ENCODE measurements around the gene CECR2.

CECR2 gene

DNA sequence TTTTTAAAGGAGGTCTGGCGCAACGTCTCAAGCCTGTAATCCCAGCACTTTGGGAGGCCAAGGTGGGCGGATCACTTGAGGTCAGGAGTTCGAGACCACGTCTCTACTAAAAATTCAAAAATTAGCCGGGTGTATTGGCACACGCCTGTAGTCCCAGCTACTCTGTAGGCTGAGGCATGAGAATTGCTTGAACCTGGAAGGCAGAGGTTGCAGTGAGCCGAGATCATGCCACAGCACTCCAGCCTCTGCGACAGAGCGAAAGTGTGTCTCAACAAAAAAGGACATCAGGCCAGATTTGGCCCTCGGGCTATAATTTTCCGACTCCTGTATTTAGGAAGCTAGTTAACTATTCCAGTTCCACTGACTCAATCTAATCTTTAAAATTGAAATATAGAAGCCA is 115.3 kb downstream of the CECR2 start:
- DNase-seq (ENCODE audit: insufficient read length, low spot score), result no peak
- TF ChIP-seq TAF1 (IDR thresholded peaks at IDR 0.05; ENCODE audit: low read depth, low read length) (no peak), POLR2AphosphoS5 (IDR thresholded peaks at IDR 0.05; ENCODE audit: low read depth, low read length) (no peak), POLR2A (IDR thresholded peaks at IDR 0.05; ENCODE audit: low read depth, low read length) (no peak), POU2F2 (IDR thresholded peaks at IDR 0.05; ENCODE audit: low read depth, low read length) (no peak), PAX5 (IDR thresholded peaks at IDR 0.05; ENCODE audit: insufficient read depth, low read length, severe bottlenecking) (no peak), SPI1 (IDR thresholded peaks at IDR 0.05; ENCODE audit: low read depth, low read length) (no peak)
- no peak for FAIRE-seq

DNA sequence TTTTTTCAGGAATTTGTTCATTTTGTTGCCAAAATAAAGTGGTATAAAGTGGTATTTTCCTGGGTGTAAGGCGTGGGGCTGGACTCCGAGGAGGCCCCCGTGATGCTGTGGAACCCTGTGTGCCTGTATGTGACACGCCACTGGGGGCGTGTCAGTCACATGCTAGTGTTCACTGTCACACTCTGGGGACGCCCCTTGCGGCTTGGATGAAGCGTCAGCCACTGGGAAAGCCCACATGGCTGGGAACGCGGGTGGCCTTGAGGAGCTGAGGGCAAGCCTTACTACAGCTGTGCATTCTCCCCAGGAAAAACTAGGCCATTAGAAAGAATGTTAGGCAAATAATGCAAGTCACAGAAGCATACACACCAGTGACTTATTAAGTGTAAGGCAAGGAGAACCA is 117.1 kb downstream of the CECR2 start:
- DNase-seq (ENCODE audit: insufficient read length, low spot score), result no peak
- no peak for FAIRE-seq

DNA sequence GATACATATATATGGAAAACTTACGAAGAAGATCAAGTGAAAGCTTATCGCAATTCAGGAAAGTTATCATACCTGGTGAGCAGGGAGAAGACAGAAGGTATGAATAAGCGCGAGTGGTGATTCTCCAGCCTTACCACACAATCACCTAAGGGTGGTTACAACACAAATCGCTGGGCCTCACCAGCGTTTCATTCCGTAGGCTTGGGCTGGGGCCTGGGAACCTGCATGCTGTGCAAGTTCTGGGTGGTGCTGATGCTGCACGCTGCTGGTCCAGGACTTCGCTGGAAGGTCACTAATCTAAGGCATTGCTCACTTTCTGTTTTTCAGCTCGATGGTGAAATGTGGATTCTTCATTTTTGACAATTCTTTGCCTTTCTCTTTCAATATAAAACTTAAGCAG is 117.5 kb downstream of the CECR2 start:
- no peak for FAIRE-seq
- DNase-seq (ENCODE audit: insufficient read length, low spot score), result no peak
- TF ChIP-seq TAF1 (IDR thresholded peaks at IDR 0.05; ENCODE audit: low read depth, low read length), result no peak
- TF ChIP-seq POU2F2 (IDR thresholded peaks at IDR 0.05; ENCODE audit: low read depth, low read length), result no peak

More for the DNA sequence above, 117.1 kb downstream of the CECR2 start:
- TF ChIP-seq POU2F2 (IDR thresholded peaks at IDR 0.05; ENCODE audit: low read depth, low read length) (no peak), POLR2AphosphoS5 (IDR thresholded peaks at IDR 0.05; ENCODE audit: low read depth, low read length) (no peak), TAF1 (IDR thresholded peaks at IDR 0.05; ENCODE audit: low read depth, low read length) (no peak), POLR2A (IDR thresholded peaks at IDR 0.05; ENCODE audit: low read depth, low read length) (no peak), SPI1 (IDR thresholded peaks at IDR 0.05; ENCODE audit: low read depth, low read length) (no peak), PAX5 (IDR thresholded peaks at IDR 0.05; ENCODE audit: insufficient read depth, low read length, severe bottlenecking) (no peak)

GRCh38 chr22:17489101-17489500 is 119.8 kb downstream of the CECR2 start:
- no peak for TF ChIP-seq POLR2A (IDR thresholded peaks at IDR 0.05; ENCODE audit: low read depth, low read length)
- TF ChIP-seq POLR2AphosphoS5 (IDR thresholded peaks at IDR 0.05; ENCODE audit: low read depth, low read length), result no peak
- TF ChIP-seq SPI1 (IDR thresholded peaks at IDR 0.05; ENCODE audit: low read depth, low read length), result no peak
- no peak for TF ChIP-seq TAF1 (IDR thresholded peaks at IDR 0.05; ENCODE audit: low read depth, low read length)
- TF ChIP-seq POU2F2 (IDR thresholded peaks at IDR 0.05; ENCODE audit: low read depth, low read length), result no peak
- no peak for TF ChIP-seq PAX5 (IDR thresholded peaks at IDR 0.05; ENCODE audit: insufficient read depth, low read length, severe bottlenecking)
- no peak for FAIRE-seq
- no peak for DNase-seq (ENCODE audit: insufficient read length, low spot score)

DNA sequence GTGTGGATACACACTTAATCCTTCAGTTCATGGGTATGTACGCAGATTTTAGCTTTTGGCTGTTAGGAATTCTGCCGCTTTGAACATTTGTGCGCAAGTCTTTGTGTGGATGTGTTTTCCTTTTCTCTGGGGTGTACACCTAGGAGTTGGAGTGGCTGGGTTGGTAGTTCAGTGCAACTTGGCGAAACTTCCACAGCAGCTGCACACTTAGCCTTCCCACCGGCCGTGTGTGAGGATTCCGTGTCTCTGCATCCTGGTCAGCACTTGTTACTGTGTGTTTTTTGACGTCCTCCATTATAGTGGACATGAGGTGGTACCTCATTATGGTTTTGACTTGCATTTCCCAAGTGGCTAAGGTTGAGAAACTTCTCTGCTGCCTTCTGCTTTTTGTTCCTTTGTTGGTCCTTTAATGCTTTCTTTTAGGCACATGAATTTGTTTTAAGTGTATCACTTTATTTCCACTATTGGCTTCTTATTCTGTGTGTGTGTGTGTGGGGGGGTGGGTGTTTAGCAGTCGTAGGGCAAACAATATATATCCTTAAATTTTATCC is 121.9 kb downstream of the CECR2 start:
- no peak for TF ChIP-seq POLR2AphosphoS5 (IDR thresholded peaks at IDR 0.05; ENCODE audit: low read depth, low read length)
- TF ChIP-seq PAX5 (IDR thresholded peaks at IDR 0.05; ENCODE audit: insufficient read depth, low read length, severe bottlenecking), result no peak
- no peak for TF ChIP-seq TAF1 (IDR thresholded peaks at IDR 0.05; ENCODE audit: low read depth, low read length)
- no peak for TF ChIP-seq POU2F2 (IDR thresholded peaks at IDR 0.05; ENCODE audit: low read depth, low read length)
- TF ChIP-seq SPI1 (IDR thresholded peaks at IDR 0.05; ENCODE audit: low read depth, low read length), result no peak
- TF ChIP-seq POLR2A (IDR thresholded peaks at IDR 0.05; ENCODE audit: low read depth, low read length), result no peak
- FAIRE-seq (no peak), DNase-seq (ENCODE audit: insufficient read length, low spot score) (no peak)

- no peak for DNase-seq (ENCODE audit: insufficient read length, low spot score)
- TF ChIP-seq POU2F2 (IDR thresholded peaks at IDR 0.05; ENCODE audit: low read depth, low read length), result no peak
- TF ChIP-seq PAX5 (IDR thresholded peaks at IDR 0.05; ENCODE audit: insufficient read depth, low read length, severe bottlenecking), result no peak
- TF ChIP-seq POLR2A (IDR thresholded peaks at IDR 0.05; ENCODE audit: low read depth, low read length), result no peak
- TF ChIP-seq SPI1 (IDR thresholded peaks at IDR 0.05; ENCODE audit: low read depth, low read length), result no peak
- TF ChIP-seq POLR2AphosphoS5 (IDR thresholded peaks at IDR 0.05; ENCODE audit: low read depth, low read length), result no peak
- FAIRE-seq, result no peak
These were observed 123.0 kb downstream of the CECR2 start for GRCh38 chr22:17492247-17492646.

DNA sequence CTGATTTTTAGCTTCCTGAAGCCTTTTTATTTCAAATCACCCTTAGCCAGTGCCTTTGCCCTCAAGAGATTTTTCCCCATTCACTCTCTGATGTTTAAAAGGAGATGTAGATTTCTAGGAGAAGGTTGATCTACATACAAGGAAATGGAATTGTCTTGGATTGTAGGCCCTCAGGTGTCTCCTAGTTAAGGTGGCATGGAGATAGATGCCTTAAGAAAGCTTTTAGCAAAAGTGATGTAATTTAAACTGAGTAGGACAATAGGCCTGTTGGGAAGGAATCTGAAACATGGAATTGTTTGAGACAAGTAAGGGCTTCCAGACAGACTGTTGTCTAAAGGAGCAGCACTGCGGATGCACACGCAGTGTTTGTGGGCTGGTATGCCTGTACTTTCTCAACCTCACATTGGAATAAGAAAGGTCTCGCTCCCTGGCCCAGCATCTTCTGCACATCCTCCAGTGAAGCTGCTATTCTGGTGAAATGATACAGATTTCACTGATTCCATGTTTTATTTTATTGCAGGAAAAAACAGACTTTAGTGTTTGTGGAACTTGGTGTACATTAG is 124.2 kb downstream of the CECR2 start:
- TF ChIP-seq POLR2AphosphoS5 (IDR thresholded peaks at IDR 0.05; ENCODE audit: low read depth, low read length) (no peak), PAX5 (IDR thresholded peaks at IDR 0.05; ENCODE audit: insufficient read depth, low read length, severe bottlenecking) (no peak), TAF1 (IDR thresholded peaks at IDR 0.05; ENCODE audit: low read depth, low read length) (no peak), SPI1 (IDR thresholded peaks at IDR 0.05; ENCODE audit: low read depth, low read length) (no peak)
- DNase-seq (ENCODE audit: insufficient read length, low spot score) (no peak), FAIRE-seq (no peak)

GRCh38 chr22:17496841-17497240 is 127.6 kb downstream of the CECR2 start:
- TF ChIP-seq SPI1 (IDR thresholded peaks at IDR 0.05; ENCODE audit: low read depth, low read length) (peak; percentile 73), POLR2AphosphoS5 (IDR thresholded peaks at IDR 0.05; ENCODE audit: low read depth, low read length) (no peak)
- DNase-seq (ENCODE audit: insufficient read length, low spot score) (no peak), FAIRE-seq (no peak)

GRCh38 chr22:17501679-17502285 is 132.5 kb downstream of the CECR2 start:
- TF ChIP-seq POLR2AphosphoS5 (IDR thresholded peaks at IDR 0.05; ENCODE audit: low read depth, low read length), result no peak
- FAIRE-seq (no peak), DNase-seq (ENCODE audit: insufficient read length, low spot score) (peak; percentile 39)

DNA sequence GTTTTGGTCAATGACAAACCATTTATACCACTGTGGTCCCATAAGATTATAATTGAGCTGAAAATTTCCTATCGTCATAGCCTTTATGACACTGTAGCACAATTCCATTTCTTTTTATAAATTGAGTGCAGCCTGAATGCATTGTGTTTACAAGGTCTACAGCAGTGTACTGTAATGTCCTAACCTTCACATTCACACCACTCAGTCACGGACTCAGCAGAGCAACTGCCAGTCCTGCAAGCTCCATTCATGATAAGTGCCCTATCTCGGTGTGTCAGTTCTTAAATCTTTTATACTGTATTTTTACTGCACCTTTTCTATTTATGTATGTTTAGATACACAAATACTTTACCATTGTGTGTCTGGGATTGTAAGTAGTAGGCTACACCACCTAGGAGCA is 138.8 kb downstream of the CECR2 start:
- FAIRE-seq, result no peak

More for the DNA sequence above, 138.8 kb downstream of the CECR2 start:
- DNase-seq (ENCODE audit: insufficient read length, low spot score), result no peak
- no peak for TF ChIP-seq PAX5 (IDR thresholded peaks at IDR 0.05; ENCODE audit: insufficient read depth, low read length, severe bottlenecking)
- no peak for TF ChIP-seq SPI1 (IDR thresholded peaks at IDR 0.05; ENCODE audit: low read depth, low read length)
- no peak for TF ChIP-seq POLR2AphosphoS5 (IDR thresholded peaks at IDR 0.05; ENCODE audit: low read depth, low read length)
- no peak for TF ChIP-seq TAF1 (IDR thresholded peaks at IDR 0.05; ENCODE audit: low read depth, low read length)
- TF ChIP-seq POLR2A (IDR thresholded peaks at IDR 0.05; ENCODE audit: low read depth, low read length), result no peak
- TF ChIP-seq POU2F2 (IDR thresholded peaks at IDR 0.05; ENCODE audit: low read depth, low read length), result no peak
